HAP-1 (cell line): ENCODE measurements around the gene HIVEP3.

Source experiments
- DNase-seq, 2 experiments: peaks; one replicate each; pipeline ENCODE4 v3.0.0-alpha.2; 2016 to 2020; ENCODE audit warnings: low spot score in 2 of 2
- H3K27me3 ChIP-seq: fragments of 250-450 bp; sonication (Bioruptor Pico); 2 replicates; pipeline ENCODE4 v1.5.1; 2020; ENCODE audit warnings: low read depth, mild to moderate bottlenecking, moderate library complexity
- H3K36me3 ChIP-seq: fragments of 250-450 bp; sonication (Bioruptor Pico); replicated peaks from 2 replicates; pipeline ENCODE4 v1.5.1; 2020; ENCODE audit warnings: mild to moderate bottlenecking
- H3K4me1 ChIP-seq: fragments of 250-450 bp; sonication (Bioruptor Pico); 2 replicates; pipeline ENCODE4 v1.5.1; 2020; ENCODE audit warnings: mild to moderate bottlenecking
- H3K4me3 ChIP-seq: fragments of 250-450 bp; sonication (Bioruptor Pico); 2 replicates; pipeline ENCODE4 v1.5.1; 2020; ENCODE audit warnings: mild to moderate bottlenecking, moderate library complexity
- H3K9me3 ChIP-seq: fragments of 250-450 bp; sonication (Bioruptor Pico); 2 replicates; pipeline ENCODE4 v1.5.1; 2020; ENCODE audit warnings: mild to moderate bottlenecking, moderate library complexity
- in situ Hi-C: fragments of 300-500 bp; cut with MboI; formaldehyde crosslinking; loops from 3 replicates; pipeline ENCODE4 v1.14.3; 2020; ENCODE audit warnings: low sequenced_read_pairs, inconsistent platforms, mixed read lengths

HIVEP3 gene

GRCh38 chr1:41526956-41527561 lies 391.7 kb downstream of the HIVEP3 start:
- in situ Hi-C loops: no loop called here
- H3K36me3 ChIP-seq: no peaks in the 10 kb centered on the region
- no peaks in the 10 kb centered on the region for H3K9me3 ChIP-seq
- DNase-seq: no peak
- no peak overlapping the region for H3K4me3 ChIP-seq
- no peaks in the 10 kb centered on the region for H3K4me1 ChIP-seq
- no peaks in the 10 kb centered on the region for H3K27me3 ChIP-seq

GRCh38 chr1:41525891-41526587 lies 392.7 kb downstream of the HIVEP3 start:
- H3K9me3 ChIP-seq: no peaks in the 10 kb centered on the region
- H3K4me1 ChIP-seq: no peaks in the 10 kb centered on the region
- no peaks in the 10 kb centered on the region for H3K36me3 ChIP-seq
- DNase-seq: no peak
- H3K27me3 ChIP-seq: no peaks in the 10 kb centered on the region
- in situ Hi-C loops: no loop called here
- H3K4me3 ChIP-seq: no peak overlapping the region

GRCh38 chr1:41524676-41525675 lies 393.7 kb downstream of the HIVEP3 start:
- in situ Hi-C loops: no loop called here
- Histone ChIP-seq H3K27me3 (no peaks in the 10 kb centered on the region), H3K9me3 (no peaks in the 10 kb centered on the region), H3K4me1 (no peaks in the 10 kb centered on the region), H3K36me3 (no peaks in the 10 kb centered on the region), H3K4me3 (no peak overlapping the region)
- DNase-seq: no peak

GRCh38 chr1:41523949-41524675 lies 394.6 kb downstream of the HIVEP3 start:
- Histone ChIP-seq H3K36me3 (no peaks in the 10 kb centered on the region), H3K4me1 (no peaks in the 10 kb centered on the region), H3K9me3 (no peaks in the 10 kb centered on the region), H3K4me3 (no peak overlapping the region), H3K27me3 (no peaks in the 10 kb centered on the region)
- DNase-seq: no peak
- in situ Hi-C loops: no loop called here

- H3K9me3 ChIP-seq: no peaks in the 10 kb centered on the region
- no peak overlapping the region for H3K4me3 ChIP-seq
- H3K4me1 ChIP-seq: no peaks in the 10 kb centered on the region
- no peaks in the 10 kb centered on the region for H3K27me3 ChIP-seq
- DNase-seq: no peak
- no peaks in the 10 kb centered on the region for H3K36me3 ChIP-seq
- in situ Hi-C loops: no loop called here
These were observed 395.7 kb downstream of the HIVEP3 start for GRCh38 chr1:41523071-41523470.

- no peaks in the 10 kb centered on the region for H3K9me3 ChIP-seq
- in situ Hi-C loops: no loop called here
- no peaks in the 10 kb centered on the region for H3K27me3 ChIP-seq
- no peak overlapping the region for H3K4me3 ChIP-seq
- H3K36me3 ChIP-seq: no peaks in the 10 kb centered on the region
- peaks cover 2% of the 10 kb centered on the region; the same call in 1 of the 2 replicates for H3K4me1 ChIP-seq
- DNase-seq: no peak
These were observed 397.0 kb downstream of the HIVEP3 start for GRCh38 chr1:41521766-41522165.

- Histone ChIP-seq H3K36me3 (no peaks in the 10 kb centered on the region), H3K9me3 (no peaks in the 10 kb centered on the region), H3K27me3 (no peaks in the 10 kb centered on the region), H3K4me3 (no peak overlapping the region), H3K4me1 (peaks cover 8% of the 10 kb centered on the region)
- in situ Hi-C loops: no loop called here
- no peak for DNase-seq
These were observed 397.6 kb downstream of the HIVEP3 start for GRCh38 chr1:41520951-41521752.

- Histone ChIP-seq H3K4me3 (no peak overlapping the region), H3K27me3 (no peaks in the 10 kb centered on the region), H3K4me1 (peaks cover 17% of the 10 kb centered on the region), H3K36me3 (no peaks in the 10 kb centered on the region), H3K9me3 (no peaks in the 10 kb centered on the region)
- in situ Hi-C loops: no loop called here
- DNase-seq: no peak
These were observed 399.1 kb downstream of the HIVEP3 start for GRCh38 chr1:41519667-41520066.

GRCh38 chr1:41518471-41518870 lies 400.3 kb downstream of the HIVEP3 start:
- H3K36me3 ChIP-seq: no peaks in the 10 kb centered on the region
- H3K27me3 ChIP-seq: no peaks in the 10 kb centered on the region
- peaks cover 17% of the 10 kb centered on the region for H3K4me1 ChIP-seq
- no peaks in the 10 kb centered on the region for H3K9me3 ChIP-seq
- in situ Hi-C loops: no loop called here
- DNase-seq: no peak
- H3K4me3 ChIP-seq: no peak overlapping the region

- Histone ChIP-seq H3K36me3 (no peaks in the 10 kb centered on the region), H3K27me3 (no peaks in the 10 kb centered on the region), H3K4me1 (peaks cover 17% of the 10 kb centered on the region), H3K4me3 (no peak overlapping the region), H3K9me3 (no peaks in the 10 kb centered on the region)
- in situ Hi-C loops: no loop called here
- no peak for DNase-seq
These were observed 401.7 kb downstream of the HIVEP3 start for GRCh38 chr1:41517062-41517438.

- in situ Hi-C loops: no loop called here
- peak overlapping the region; percentile 19 for H3K4me3 ChIP-seq
- H3K9me3 ChIP-seq: no peaks in the 10 kb centered on the region
- no peaks in the 10 kb centered on the region for H3K36me3 ChIP-seq
- no peaks in the 10 kb centered on the region for H3K27me3 ChIP-seq
- peak; percentile 78 to 92 for DNase-seq
- peaks cover 17% of the 10 kb centered on the region for H3K4me1 ChIP-seq
These were observed 402.3 kb downstream of the HIVEP3 start for GRCh38 chr1:41516168-41517061.

GRCh38 chr1:41515778-41516167 lies 402.9 kb downstream of the HIVEP3 start:
- Histone ChIP-seq H3K9me3 (no peaks in the 10 kb centered on the region), H3K36me3 (no peaks in the 10 kb centered on the region), H3K4me3 (no peak overlapping the region), H3K4me1 (peaks cover 17% of the 10 kb centered on the region), H3K27me3 (no peaks in the 10 kb centered on the region)
- no peak for DNase-seq
- in situ Hi-C loops: no loop called here
